MCF 10A (cell line): ENCODE results near the gene KIAA0753. TPM values are rescaled to one million over a fixed set of nuclear protein-coding genes. Genes with fewer than 3 reads are reported as not detected.
A peak's percentile ranks its signal among the peaks of the same experiment; 100 is the strongest.

ENCODE experiments used
- BruUV-seq: library from RNA; stranded (reverse); fragments of 400-500 nt; replicated peaks from 2 replicates; lab custom pipeline; 2021; lab: Mats Ljungman, UMichigan
- CTCF ChIA-PET: fragments of 300-600 bp; sonication (Branson Sonifier 250); formaldehyde crosslinking; extraction: SDS; loops from one replicate; lab custom pipeline; 2021; ENCODE audit warnings: antibody characterized with exemption, inconsistent platforms; lab: Yijun Ruan, JAX
- POLR2A ChIA-PET: fragments of 300-600, 350-650 bp; sonication (Branson Sonifier 250); formaldehyde crosslinking; extraction: SDS; loops from one replicate; lab custom pipeline; 2020; ENCODE audit warnings: antibody characterized with exemption, inconsistent platforms; lab: Yijun Ruan, JAX
- DNase-seq: peaks from one replicate; pipeline ENCODE4 v3.0.0-alpha.2; 2018; ENCODE audit not compliant: unreplicated experiment
- H3K27ac Mint-ChIP-seq: one replicate; pipeline ENCODE4 v1.8.0; 2022; ENCODE audit warnings: mild to moderate bottlenecking, low read depth, mixed read lengths; ENCODE audit not compliant: unreplicated experiment
- H3K27me3 Mint-ChIP-seq: one replicate; pipeline ENCODE4 v1.8.0; 2022; ENCODE audit warnings: mixed read lengths; ENCODE audit not compliant: insufficient read depth, unreplicated experiment
- H3K36me3 Mint-ChIP-seq: one replicate; pipeline ENCODE4 v1.8.0; 2022; ENCODE audit warnings: mild to moderate bottlenecking, moderate library complexity, mixed read lengths; ENCODE audit not compliant: insufficient read depth, unreplicated experiment
- H3K4me1 Mint-ChIP-seq: one replicate; pipeline ENCODE4 v1.8.0; 2022; ENCODE audit warnings: mixed read lengths; ENCODE audit not compliant: insufficient read depth, unreplicated experiment
- H3K4me3 Mint-ChIP-seq: one replicate; pipeline ENCODE4 v1.8.0; 2022; ENCODE audit warnings: mild to moderate bottlenecking, moderate library complexity, mixed read lengths; ENCODE audit not compliant: unreplicated experiment
- H3K9me3 Mint-ChIP-seq: one replicate; pipeline ENCODE4 v1.8.0; 2022; ENCODE audit warnings: mixed read lengths; ENCODE audit not compliant: unreplicated experiment
- CTCF ChIP-seq: fragments of 200-600 bp; IDR thresholded peaks from one replicate; pipeline ENCODE4 v1.8.0; 2022; ENCODE audit warnings: antibody characterized with exemption, mild to moderate bottlenecking; ENCODE audit not compliant: unreplicated experiment
- intact Hi-C: fragments of 100-400 bp; cut with micrococcal nuclease; formaldehyde crosslinking; loops from 2 replicates; pipeline ENCODE4 v1.14.1; 2022
- total RNA-seq: library from RNA; stranded (reverse); gene quantifications from 2 replicates; pipeline ENCODE4 v1.2.3, GENCODE V29; 2022

The KIAA0753 gene
- total RNA-seq, 1 experiment from 2014 or later, result 22.8 TPM

- no peak for TF ChIP-seq CTCF
- Mint-ChIP-seq H3K9me3 (no peaks in the 10 kb centered on the region), H3K27ac (no peak overlapping the region), H3K27me3 (no peaks in the 10 kb centered on the region), H3K4me3 (no peak overlapping the region), H3K36me3 (peaks cover 81% of the 10 kb centered on the region), H3K4me1 (peaks cover 11% of the 10 kb centered on the region)
- no peak for DNase-seq
- CTCF ChIA-PET, result no interaction called here
- intact Hi-C loops, result no loop called here
- POLR2A ChIA-PET, result interaction anchor here (1.2 kb wide), 1 partner anchor 27 kb away, joined by 4 read pairs; no protein-coding TSS in a partner anchor
- no TSS peak for BruUV-seq
These were observed 35.4 kb downstream of the KIAA0753 start for GRCh38 chr17:6605142-6605541.

- no peak overlapping the region for H3K27ac Mint-ChIP-seq
- BruUV-seq, result no TSS peak
- H3K9me3 Mint-ChIP-seq, result no peaks in the 10 kb centered on the region
- intact Hi-C loops, result no loop called here
- DNase-seq, result no peak
- no peaks in the 10 kb centered on the region for H3K27me3 Mint-ChIP-seq
- no peak overlapping the region for H3K4me3 Mint-ChIP-seq
- CTCF ChIA-PET, result no interaction called here
- peaks cover 6% of the 10 kb centered on the region for H3K4me1 Mint-ChIP-seq
- no peak for TF ChIP-seq CTCF
- H3K36me3 Mint-ChIP-seq, result peaks cover 69% of the 10 kb centered on the region
- POLR2A ChIA-PET, result interaction anchor here (0.8 kb wide), 1 partner anchor 13 kb away, joined by 4 read pairs; no protein-coding TSS in a partner anchor
These were observed 36.7 kb downstream of the KIAA0753 start for GRCh38 chr17:6603744-6604325.

- POLR2A ChIA-PET, result no interaction called here
- Mint-ChIP-seq H3K4me1 (no peaks in the 10 kb centered on the region), H3K9me3 (no peaks in the 10 kb centered on the region), H3K27me3 (no peaks in the 10 kb centered on the region), H3K27ac (peak overlapping the region; percentile 50), H3K36me3 (peaks cover 66% of the 10 kb centered on the region), H3K4me3 (no peak overlapping the region)
- no peak for TF ChIP-seq CTCF
- intact Hi-C loops, result no loop called here
- CTCF ChIA-PET, result no interaction called here
- BruUV-seq, result no TSS peak
- DNase-seq, result no peak
These were observed 38.4 kb downstream of the KIAA0753 start for GRCh38 chr17:6602141-6602540.

GRCh38 chr17:6599364-6599763 is 41.1 kb downstream of the KIAA0753 start:
- H3K4me1 Mint-ChIP-seq, result no peaks in the 10 kb centered on the region
- no peak overlapping the region for H3K4me3 Mint-ChIP-seq
- CTCF ChIA-PET, result interaction anchor here (0.7 to 1.5 kb wide), 3 partner anchors 21 to 126 kb away, joined by 3 to 6 read pairs (median 4); no protein-coding TSS in a partner anchor
- BruUV-seq, result no TSS peak
- DNase-seq, result no peak
- H3K27me3 Mint-ChIP-seq, result no peaks in the 10 kb centered on the region
- intact Hi-C loops, result no loop called here
- POLR2A ChIA-PET, result interaction anchor here (0.5 to 2.4 kb wide), 3 partner anchors 8 to 42 kb away, joined by 3 to 12 read pairs (median 4); no protein-coding TSS in a partner anchor
- no peaks in the 10 kb centered on the region for H3K9me3 Mint-ChIP-seq
- H3K27ac Mint-ChIP-seq, result no peak overlapping the region
- peaks cover 69% of the 10 kb centered on the region for H3K36me3 Mint-ChIP-seq
- TF ChIP-seq CTCF, result no peak
